AG10803 (cell line): ENCODE data around the gene C14orf180.
"Not testable (repeated sequence)": the region's sequence is repeated elsewhere in the genome, so short reads cannot be mapped to it uniquely, and the experiment has no call there.

Source experiments
- DNase-seq: peaks from one replicate; pipeline ENCODE4 v3.0.0; 2010; ENCODE audit warnings: low read depth
- H3K4me3 ChIP-seq: 2 replicates; pipeline ENCODE4 v1.5.1; 2011; ENCODE audit warnings: mild to moderate bottlenecking, low read length, control low read depth
- TF ChIP-seq, protein P1 (sequence below): conservative IDR thresholded peaks from 2 replicates; pipeline ENCODE4 v1.5.1; 2011; ENCODE audit warnings: mild to moderate bottlenecking, low read length, control low read depth, inconsistent platforms

The C14orf180 gene

DNA sequence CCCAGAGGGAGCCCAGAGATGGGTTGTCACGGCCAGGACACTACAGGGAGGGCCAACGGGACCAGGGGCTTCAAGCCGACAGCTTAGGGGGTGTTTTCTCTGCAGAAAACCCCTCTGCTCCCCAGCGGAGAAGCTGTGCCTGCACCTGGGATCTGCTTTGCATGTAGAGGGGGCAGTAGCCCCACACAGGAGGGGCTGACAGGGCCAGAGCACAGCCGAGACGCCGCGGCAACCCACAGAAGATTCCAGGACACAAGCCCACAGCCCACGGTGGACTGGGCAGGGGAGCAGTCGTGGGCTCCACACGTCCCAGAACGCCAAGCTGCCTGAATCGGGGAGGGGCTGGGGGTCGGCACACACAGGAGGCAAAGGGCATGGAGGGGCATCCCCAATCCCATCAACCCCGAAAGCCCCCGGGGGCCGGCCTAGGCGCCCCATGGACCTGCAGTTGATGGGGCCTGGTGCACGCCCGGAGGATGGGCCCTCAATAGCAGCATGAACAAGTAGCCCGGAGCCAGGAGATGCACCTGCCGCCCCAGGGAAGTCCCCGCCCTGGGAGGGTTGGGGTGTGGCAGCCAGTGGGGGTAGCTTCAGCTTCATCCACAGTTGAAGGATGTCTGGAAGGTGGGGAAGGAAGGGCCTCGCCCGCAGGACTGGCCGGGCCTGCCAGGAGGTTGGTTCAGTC, 55.5 kb downstream of the C14orf180 start:
- DNase-seq, result no peak
- TF ChIP-seq, protein P1, sequence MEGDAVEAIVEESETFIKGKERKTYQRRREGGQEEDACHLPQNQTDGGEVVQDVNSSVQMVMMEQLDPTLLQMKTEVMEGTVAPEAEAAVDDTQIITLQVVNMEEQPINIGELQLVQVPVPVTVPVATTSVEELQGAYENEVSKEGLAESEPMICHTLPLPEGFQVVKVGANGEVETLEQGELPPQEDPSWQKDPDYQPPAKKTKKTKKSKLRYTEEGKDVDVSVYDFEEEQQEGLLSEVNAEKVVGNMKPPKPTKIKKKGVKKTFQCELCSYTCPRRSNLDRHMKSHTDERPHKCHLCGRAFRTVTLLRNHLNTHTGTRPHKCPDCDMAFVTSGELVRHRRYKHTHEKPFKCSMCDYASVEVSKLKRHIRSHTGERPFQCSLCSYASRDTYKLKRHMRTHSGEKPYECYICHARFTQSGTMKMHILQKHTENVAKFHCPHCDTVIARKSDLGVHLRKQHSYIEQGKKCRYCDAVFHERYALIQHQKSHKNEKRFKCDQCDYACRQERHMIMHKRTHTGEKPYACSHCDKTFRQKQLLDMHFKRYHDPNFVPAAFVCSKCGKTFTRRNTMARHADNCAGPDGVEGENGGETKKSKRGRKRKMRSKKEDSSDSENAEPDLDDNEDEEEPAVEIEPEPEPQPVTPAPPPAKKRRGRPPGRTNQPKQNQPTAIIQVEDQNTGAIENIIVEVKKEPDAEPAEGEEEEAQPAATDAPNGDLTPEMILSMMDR, result no peak
- H3K4me3 ChIP-seq, result no peak overlapping the region

DNA sequence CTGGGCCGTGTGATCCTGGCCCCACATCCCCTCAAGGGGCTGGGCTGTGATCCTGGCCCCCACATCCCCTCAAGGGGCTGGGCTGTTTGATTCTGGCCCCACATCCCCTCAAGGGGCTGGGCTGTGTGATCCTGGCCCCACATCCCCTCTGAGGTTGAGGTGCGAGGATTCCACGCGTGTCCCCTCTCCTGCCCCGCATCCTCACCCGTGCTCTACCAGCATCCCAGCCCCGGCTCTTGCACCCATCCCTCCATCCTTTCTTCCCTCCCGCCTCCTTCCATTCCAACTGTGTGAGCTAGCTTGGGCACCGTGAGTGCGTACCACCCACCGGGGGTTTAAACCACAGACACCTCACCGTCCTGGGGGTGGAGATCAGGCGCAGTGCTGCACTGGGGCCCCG, 56.2 kb downstream of the C14orf180 start:
- DNase-seq, result no peak
- TF ChIP-seq, protein P1, result no peak
- H3K4me3 ChIP-seq, result no peak overlapping the region

DNA sequence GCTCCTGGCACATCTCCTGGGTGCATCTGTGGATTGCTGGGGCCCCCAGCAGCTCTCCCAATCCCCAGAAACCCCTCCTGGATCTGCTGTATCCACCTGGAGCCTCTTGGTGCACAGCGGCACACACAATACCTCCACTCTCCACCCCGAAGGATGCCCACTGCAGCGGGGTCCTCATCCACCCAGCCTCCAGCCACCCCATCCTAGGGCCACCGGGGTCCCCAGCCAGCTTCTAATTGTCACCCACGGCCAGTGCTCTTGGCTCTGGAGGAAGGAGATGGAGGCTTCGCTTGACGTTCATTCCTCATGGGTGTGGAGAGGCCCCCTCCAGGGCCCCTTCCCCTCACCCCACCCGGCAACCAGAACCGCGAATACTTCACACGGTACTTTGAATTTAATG, 56.6 kb downstream of the C14orf180 start:
- TF ChIP-seq, protein P1, result no peak

DNA sequence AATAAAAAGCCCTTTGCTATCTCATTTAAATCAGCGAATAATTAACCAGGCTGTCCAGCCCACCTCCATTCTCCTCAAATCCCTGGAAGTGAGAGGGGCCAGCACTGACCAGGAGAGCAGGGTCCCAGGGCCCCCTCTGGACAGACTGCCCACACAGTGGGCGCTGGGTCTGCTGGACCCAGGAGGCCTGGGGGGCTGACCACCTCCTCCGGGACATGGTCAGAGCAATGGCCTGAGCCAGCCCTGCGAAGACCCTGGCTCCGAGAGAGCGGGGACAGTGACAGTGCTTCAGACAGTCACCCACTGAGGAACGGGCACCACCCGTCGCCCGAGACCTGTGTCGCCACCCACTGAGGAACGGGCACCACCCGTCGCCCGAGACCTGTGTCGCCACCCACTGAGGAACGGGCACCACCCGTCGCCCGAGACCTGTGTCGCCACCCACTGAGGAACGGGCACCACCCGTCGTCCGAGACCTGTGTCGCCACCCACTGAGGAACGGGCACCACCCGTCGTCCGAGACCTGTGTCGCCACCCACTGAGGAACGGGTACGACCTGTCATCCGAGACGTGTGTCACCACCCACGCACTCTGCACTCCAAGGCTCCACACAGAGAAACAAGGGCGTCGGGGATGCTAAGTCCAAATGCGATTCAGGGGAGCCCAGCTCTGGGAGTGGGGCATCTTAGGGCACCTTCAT, 57.4 kb downstream of the C14orf180 start:
- not testable (repeated sequence) for H3K4me3 ChIP-seq, DNase-seq

More for the DNA sequence above, 56.6 kb downstream of the C14orf180 start:
- no peak for DNase-seq
- H3K4me3 ChIP-seq, result no peak overlapping the region

DNA sequence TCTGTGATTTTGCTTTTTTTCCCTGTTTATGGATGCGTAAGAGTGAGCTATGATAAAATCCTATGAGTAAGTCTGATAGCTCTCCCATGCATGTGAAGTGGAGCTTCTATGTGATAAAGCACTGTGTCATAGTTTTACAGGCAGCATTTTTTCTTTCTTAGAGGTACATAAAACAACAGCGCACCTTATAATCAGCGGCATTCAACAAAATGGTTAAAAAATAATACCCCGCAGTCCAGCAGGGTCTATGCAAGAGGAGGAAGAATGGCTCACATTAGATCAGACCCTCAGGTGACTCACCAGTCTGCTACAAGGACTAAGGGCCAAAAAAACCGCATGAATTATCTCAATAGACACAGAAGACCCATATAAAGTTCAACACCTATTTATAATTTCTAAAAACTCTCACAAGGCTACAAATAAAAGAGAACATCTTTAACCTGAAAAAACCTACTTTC, 58.0 kb downstream of the C14orf180 start:
- no peak for DNase-seq
- H3K4me3 ChIP-seq, result no peak overlapping the region
- TF ChIP-seq, protein P1, result no peak

DNA sequence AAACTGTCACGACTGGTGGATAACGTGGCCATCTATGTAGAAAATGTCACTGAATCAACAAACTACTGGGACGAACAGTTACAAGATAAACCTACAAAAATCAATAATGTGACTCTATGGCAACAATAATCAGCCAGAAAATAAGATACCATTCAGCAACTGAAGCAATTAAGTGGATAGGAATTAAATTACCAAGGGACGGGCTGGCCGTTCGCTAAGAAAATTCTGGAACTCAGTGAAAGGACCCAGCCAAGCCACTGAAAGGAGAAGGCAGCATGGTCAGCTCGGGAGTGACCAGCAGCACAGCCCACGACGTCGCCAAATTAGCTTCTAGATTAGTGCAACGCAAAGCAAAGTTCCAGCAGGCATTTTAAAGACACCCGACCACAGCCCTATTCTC, 58.6 kb downstream of the C14orf180 start:
- no peak overlapping the region for H3K4me3 ChIP-seq
- DNase-seq, result no peak
- TF ChIP-seq, protein P1, result no peak

DNA sequence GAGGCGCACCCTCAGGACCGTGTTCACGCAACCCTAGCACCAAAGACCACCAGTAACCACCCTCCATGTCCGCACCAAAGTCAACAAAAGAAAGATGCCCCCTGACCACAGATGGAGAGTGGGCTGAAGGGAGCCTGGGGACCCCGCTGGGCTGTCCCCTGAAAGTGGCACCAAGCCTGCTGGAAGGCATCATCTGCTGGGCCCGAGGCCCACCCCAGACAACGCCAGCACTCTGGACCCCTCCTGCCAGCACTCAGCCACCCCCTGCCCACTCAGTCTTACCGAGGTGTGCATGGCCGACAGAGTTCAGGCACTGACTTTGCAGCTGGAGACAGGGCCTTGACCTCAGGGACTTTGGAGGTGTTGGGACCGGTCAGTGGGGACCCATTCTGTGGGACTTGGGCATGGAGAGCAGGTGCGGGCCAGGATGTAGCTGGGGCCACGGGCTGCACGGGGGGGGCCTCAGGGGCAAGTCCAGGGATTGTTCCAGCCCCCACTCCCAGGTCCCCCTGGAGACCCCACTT, 59.4 kb downstream of the C14orf180 start:
- TF ChIP-seq, protein P1, result no peak
- no peak for DNase-seq
- no peak overlapping the region for H3K4me3 ChIP-seq
